NCI-H2107 treated with DMSO at 0.1 percent for 48 hours (cell line): ENCODE results near the gene MILR1.

Source experiments
- DNase-seq: peaks from one replicate; lab custom pipeline; 2025; ENCODE audit not compliant: unreplicated experiment; lab: John Stamatoyannopoulos, UW

The MILR1 gene

GRCh38 chr17:64500862-64501765, 52.2 kb downstream of the MILR1 start:
- DNase-seq = no peak

- no peak for DNase-seq
These were observed 53.1 kb downstream of the MILR1 start for GRCh38 chr17:64502021-64502420.

- no peak for DNase-seq
These were observed 53.9 kb downstream of the MILR1 start for GRCh38 chr17:64502809-64503208.

GRCh38 chr17:64503341-64503740, 54.4 kb downstream of the MILR1 start:
- no peak for DNase-seq

- DNase-seq = no peak
These were observed 55.2 kb downstream of the MILR1 start for GRCh38 chr17:64503821-64504768.

GRCh38 chr17:64504769-64505339, 55.9 kb downstream of the MILR1 start:
- DNase-seq = no peak

GRCh38 chr17:64505340-64506200, 56.7 kb downstream of the MILR1 start:
- peak; percentile 59 for DNase-seq

- DNase-seq = peak; percentile 91
These were observed 57.3 kb downstream of the MILR1 start, which contains the start of gene DDX5 for GRCh38 chr17:64506201-64506575. Gene DDX5, minus strand, starts transcription at chr17:64506289. Its CDS starts 170 bp downstream, at chr17:64506119.

GRCh38 chr17:64506576-64507412, 57.9 kb downstream of the MILR1 start, which contains the start of gene CEP95:
Gene CEP95, plus strand, starts transcription at chr17:64506977. Its CDS starts 121 bp downstream, at chr17:64507098.
- DNase-seq = peak; percentile 80

GRCh38 chr17:64507413-64507782, 58.5 kb downstream of the MILR1 start:
- peak; percentile 78 for DNase-seq

- no peak for DNase-seq
These were observed 59.8 kb downstream of the MILR1 start for GRCh38 chr17:64508683-64509082.

GRCh38 chr17:64509179-64509578, 60.3 kb downstream of the MILR1 start:
- no peak for DNase-seq

GRCh38 chr17:64515419-64515818, 66.5 kb downstream of the MILR1 start:
- DNase-seq = no peak

- no peak for DNase-seq
These were observed 66.9 kb downstream of the MILR1 start for GRCh38 chr17:64515829-64516228.
